GM21526 (cell line): ENCODE measurements around the gene TAPT1.
"Not testable (repeated sequence)": the region's sequence is repeated elsewhere in the genome, so short reads cannot be mapped to it uniquely, and the experiment has no call there.

ENCODE experiments used
- ATAC-seq: cut with Tn5 transposase; IDR thresholded peaks from one replicate; pipeline ENCODE4 v1.9.1; 2021; ENCODE audit warnings: moderate library complexity; ENCODE audit not compliant: unreplicated experiment, low FRiP score

TAPT1 gene

DNA sequence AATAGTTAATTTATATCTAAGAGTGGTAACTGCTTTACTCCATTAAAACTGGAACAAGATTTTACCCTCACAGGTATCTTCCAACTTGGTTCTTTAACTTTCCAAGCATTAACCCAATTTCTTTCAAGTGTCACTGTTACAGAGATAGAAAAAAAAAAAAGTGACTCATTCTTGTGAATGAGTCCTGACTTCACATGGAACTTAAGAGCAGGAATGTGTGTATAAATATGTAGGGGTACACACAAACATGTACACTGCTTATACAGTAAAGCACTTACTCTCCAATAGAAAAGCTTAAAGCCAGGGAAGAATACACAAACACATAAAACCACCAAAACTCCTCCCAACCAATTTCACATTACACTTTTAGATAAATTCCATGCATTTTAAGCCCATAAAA lies 38.8 kb downstream of the TAPT1 start:
- no peak for ATAC-seq

DNA sequence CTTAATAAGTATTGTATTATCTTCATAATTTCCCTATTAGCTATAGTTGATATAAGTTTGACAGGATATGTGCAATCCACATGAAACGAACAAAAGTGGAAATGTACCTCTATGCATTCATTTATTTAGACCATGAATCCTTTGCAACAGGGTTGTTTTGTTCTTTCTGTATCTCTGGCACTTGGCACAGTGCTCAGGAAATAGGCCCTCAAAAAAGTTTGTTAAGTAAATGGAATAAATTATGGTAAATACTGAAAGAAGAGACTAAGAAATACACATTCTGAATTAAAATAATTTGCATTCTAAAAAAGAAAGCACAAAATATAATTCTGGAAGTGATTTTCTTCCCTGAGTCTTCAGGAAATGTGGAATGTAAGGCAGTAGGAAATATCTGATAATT lies 39.3 kb downstream of the TAPT1 start:
- ATAC-seq, result no peak

DNA sequence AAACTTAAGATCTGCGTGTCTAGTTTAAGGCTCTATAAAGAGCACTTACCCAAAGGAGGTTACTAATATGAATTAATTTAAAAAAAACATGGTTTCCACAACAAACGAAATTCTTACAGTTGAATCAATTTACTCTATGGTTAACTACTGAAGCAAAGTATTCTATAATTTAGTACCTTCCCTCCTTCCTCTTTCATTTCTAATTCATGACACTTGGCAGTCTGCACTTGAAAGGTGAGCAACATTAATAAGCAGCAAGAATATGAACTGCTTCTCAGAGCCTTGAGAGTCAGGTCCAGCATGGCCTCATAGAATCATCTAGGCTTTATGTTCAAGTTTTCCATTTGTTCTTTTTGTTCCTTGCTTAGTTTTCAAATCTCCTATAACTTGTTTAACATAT lies 42.7 kb downstream of the TAPT1 start:
- no peak for ATAC-seq

DNA sequence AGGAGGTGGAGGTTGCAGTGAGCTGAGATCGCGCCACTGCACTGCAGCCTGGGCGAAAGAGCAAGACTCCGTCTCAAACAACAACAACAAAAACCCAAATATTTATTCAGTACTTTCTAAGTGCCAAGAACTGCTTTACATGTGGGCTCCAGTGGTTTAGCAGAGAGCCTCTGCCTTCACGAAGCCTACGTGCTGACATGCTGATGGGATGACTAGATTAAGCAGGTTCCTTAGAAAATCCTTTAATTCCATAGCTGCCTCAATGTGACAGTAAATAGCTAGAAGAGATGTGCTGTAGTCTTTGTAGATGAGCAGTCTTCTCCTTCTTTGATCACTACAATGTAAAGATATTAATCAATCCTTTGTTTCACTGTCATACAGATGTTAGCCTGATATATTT lies 49.6 kb downstream of the TAPT1 start:
- no peak for ATAC-seq

DNA sequence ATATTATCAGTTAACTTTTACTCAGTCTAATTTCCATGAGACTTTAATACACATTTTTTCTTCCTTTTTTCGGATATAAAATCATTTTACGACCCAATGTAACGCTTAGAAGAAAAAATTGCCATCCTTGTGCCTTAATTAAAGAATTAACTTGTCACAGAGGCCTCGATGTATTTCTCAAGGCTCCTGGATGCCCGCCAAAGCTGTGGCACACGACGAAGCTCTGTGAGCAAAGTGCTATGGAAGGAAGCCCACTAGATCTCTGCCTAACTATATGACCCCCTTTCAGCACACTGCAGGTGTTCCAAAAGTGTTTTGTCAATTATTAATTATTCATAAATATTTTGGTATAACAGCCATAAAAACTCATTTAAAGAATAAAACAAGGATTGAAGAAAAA lies 54.4 kb downstream of the TAPT1 start:
- no peak for ATAC-seq

DNA sequence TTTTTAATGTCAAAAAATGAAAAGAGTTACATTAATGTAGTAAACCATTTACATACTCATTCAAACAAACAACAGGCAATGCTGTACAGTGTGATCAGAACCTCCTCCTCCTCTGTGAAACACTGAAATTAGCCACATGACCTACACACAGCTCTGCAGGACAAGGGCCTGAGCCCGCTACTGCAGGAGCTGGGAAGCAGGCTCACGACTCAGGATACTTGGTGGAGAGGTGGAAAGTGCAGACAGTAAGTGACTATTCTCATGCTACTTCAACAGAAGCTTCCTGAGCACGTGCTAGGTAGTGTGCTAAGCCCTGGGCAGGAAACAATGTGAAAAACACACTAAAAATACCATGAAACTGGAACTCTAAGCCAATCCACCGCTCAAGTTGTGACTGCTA lies 56.8 kb downstream of the TAPT1 start:
- ATAC-seq, result no peak

DNA sequence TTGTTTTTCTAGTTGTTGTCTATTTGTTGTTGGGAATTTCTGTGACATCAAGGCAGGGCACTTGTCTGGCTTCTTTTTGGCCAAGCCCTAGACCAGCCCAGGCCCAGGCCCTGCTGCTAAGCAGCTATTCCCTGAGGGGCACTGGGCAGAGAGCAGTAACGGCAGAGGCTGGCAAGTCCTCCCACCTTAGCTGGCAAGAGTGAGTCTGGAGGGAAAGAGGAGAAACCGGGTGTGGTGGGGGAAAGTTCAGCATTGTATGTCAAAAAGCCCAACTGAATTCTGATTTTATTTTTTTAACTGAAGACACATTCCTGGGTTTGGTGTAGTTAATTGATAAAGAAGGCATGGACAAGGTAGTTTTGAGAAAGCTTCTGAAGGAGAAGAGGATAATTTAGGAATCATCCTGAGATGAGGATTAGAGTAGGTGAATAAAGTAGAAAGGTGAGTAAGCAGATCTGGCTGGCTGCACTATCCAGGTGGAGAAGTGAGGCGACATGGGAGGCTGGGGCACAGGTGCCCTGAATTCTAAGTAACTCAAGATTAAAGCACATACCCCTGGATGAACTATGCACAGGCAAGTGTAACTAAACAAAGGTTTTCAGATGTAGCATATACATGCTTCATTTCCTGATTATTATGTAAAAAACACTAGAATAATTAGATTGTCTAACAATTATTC lies 57.4 kb downstream of the TAPT1 start:
- ATAC-seq, result no peak

DNA sequence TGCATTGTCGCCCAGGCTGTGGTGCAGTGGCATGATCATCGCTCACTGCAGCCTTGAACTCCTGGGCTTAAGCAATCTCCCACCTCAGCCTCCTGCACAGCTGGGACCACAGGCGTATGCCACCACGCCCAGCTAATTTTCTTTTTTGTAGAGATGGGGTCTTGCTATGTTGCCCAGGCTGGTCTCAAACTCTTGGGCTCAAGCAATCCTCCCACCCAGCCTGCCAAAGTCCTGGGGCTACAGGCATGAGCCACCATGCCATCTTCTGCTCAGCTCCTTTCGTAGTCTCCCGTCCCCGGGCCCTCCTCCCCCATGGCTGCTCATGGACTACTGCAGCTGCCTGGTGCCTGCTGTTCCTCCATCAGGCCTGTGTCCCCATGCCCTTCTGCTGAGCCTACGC lies 58.1 kb downstream of the TAPT1 start:
- ATAC-seq, result no peak

DNA sequence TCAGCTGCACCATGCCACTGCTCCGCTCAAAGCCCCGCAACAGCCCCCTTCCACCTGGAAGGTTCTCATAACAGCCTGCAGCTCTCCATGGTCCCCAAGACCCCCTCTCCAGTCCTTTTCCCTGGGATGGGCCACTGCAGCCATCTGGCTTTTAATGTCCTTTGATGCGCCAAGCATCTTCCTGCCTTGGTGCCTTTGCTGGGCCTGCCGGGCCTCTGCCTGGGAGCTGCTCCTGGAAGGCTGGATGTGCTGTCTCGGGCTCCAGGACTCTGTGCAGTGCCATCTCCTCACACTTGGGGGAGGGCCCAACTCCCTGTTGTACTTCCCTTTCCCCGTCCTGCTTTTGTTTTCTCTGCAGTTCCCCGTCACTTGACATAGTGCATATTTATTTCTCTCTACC lies 60.3 kb downstream of the TAPT1 start:
- ATAC-seq, result no peak

DNA sequence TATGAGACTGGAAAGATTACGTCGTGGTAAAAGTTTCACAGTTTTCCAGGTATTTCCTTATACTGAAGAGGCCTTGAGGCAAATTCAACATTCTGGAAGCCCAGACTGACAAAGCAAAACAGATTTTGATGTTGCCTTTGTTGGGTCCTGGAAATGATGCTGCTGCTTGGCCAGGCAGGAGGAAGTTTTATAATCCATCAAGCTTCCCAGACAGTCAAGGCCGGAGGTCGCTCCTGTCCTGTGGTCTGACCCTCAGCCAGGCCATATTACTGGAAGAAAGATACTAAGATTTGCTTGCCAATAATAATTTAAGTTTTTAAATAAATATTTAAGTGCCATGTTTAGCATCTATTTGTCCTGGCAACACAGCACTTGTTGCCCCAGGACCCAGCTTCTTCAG lies 63.4 kb downstream of the TAPT1 start:
- no peak for ATAC-seq

DNA sequence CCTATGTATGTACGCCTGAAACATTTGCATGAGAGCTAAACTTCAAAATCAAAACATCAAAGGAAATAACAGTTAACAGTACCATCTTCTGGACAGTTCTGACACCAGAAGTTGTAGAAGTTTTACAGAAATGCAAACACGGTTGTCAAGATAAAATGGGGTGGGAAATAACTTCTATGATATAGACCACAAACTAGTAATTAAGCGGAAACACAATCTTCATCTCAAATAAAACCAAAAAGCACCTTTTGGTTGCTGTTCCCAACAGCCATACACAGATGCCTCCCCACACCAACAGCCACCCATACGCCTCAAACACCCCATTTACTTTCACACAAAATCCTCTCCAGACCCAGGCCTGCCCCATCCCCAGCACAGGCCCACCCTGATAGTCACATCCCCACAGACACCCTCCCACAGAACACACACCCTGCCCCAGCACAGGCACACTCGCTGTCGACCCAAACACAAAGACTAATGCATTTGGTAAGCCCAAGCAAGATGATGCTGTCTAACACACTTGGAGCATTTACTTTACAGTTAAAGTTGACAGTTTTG lies 64.3 kb downstream of the TAPT1 start:
- ATAC-seq, result no peak

DNA sequence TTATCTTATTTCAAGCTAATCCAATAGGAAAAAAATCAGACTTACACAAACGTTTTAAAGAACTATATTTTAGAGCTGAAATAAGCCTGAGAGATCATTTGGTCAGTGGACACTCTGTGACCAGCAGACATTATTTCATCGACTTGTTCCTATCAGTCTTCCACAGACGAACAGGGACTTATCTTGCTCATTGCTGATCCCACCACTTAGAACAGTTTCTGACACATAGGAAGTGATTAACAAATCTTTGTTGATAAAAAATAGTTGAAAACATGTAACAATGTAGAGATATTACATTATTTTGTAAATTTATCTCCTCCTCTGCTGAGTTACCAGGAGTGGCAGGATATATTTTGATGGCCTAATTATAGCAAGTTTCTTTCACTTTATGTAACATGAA lies 65.8 kb downstream of the TAPT1 start:
- no peak for ATAC-seq

DNA sequence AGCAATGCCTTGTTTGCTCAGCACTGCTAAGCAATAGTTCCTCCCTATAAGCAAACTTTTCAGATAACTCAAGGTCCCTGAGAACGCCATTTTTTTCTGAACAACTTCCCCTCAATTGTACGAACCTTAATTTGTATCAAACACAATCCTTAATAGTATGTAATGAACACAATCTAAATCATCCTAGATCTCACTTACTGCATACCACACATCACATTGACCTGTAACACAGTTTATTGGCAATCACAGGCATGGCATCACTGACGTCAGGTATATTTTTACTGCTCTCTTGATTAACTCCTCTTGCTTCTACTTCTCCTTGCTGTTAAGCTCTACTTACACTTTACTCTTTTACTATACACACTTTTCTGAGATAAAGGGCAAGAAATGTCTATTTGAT lies 67.0 kb downstream of the TAPT1 start:
- no peak for ATAC-seq

DNA sequence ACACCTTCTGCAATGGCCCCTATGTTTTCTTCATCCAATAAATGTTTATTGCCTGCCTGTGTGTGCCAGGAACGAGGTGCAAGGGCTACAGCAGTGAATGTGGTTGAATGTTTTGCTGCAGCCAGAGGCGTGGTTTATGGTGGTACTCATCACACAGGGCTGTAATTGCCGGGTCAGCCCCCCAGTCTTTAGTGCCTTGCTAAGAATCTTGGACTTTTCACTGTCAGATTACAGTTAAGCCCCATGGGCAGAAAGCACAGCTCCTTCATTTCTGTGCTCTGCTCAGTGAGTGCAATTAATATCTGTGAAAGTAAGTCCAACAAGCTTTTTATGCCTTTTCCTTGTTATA lies 67.8 kb downstream of the TAPT1 start:
- no peak for ATAC-seq

DNA sequence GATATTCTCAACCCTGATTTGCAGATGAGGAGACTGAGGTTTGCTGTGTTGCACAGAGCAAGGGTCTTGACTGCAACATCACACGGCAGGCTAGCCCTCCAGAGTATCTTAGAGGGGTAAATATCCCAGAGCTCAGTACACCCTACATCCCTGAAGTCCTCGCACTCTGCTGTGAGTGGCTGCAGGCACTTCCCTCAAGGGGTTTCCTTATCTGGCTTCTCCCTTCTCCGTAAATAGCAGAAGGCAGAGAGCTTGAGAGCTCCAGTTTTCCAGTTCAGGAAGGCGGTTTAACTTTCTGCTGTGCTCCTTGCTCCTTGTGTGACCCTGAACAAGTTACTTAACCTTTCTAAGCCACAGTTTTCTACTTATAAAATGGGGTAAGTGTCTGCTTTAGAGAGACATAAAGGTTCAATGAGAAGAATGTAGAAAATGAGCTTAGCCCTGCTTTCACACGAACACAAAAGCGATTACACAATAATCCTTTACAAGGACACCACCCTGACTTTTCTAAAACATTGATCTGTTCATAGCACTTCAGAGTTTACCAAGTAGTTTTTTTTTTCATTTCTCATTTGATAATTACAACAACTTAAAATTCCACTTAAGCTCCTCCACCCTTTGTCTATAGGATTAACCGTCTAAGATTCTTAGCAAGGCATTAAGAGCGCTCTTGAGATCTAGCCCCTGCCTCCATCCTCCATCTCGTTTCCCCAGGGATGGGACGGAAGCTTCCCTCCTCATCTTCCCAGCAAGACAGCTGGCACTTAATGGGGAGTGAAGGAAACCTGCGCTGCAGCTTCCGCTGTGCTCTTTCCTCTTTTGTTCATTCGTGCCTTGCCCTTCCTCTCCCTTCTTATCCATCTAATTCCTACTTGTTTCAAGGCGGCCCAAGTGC lies 68.4 kb downstream of the TAPT1 start:
- ATAC-seq, result no peak

DNA sequence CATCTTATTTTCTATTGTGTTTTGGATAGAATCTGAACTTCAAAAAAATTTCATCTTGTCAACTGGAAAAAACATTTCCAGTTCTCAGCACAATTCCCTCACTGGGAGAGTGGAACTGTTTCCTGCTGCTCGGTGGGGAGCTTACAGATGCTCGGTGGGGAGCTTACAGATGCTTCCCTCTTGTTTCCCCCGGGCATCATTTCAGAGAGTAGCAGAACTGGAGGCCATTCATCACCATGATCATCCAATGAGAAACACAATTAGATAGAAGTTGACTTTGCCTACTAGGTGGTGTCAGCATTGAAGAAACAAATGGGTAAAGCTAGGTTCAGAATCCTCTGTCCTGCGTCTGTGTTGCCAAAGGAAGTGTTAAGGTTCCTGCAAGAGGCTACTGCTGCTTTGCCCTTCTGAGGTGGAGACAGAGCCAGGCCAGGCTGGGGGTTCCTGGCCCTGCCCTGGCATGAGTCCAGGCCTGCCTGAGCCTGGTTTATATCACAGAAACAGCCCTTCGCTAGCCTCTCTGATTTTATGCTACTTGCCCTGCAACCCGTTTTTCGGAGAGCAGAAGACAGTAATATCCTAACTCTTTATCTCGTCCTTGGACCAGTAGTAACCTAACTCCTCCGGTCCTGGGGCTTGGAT lies 70.6 kb downstream of the TAPT1 start:
- ATAC-seq, result no peak

DNA sequence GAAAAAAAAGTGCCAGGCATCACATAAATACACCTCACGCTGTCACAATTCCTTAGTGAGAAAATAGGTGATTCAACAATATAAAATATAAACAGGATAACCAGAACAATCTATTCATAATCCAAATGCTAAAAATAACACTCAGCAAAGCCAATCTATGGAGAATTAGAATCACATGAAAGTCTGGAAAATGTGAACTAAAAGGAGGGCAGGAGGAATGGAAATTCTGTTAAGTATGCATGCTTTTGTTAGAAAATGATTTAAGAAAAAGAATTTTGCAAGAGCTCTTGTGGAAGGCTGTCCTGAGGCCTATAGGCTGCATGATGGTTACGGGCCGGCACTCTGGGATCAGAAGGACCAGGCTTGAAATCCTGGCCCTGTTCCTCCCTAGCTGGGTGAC lies 71.8 kb downstream of the TAPT1 start:
- ATAC-seq, result no peak

DNA sequence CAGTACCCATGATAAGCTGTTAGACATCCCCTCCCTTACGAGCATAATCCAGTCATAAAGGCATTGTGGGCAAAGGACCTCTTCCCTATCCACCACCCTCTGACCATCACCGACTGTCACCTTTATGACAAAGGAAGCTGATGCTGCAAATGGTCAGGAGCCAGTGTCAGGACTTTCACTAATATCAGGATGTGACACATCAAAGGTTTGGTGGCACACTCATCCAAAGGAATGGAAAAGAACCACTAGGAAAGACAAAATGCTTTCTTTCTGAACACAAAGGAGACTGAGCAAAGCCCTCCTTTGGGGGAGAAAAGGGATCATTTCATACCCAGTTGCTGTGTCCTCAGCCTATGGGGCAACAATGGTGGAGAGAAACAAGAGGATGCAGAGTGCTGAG lies 75.6 kb downstream of the TAPT1 start:
- ATAC-seq, result no peak

DNA sequence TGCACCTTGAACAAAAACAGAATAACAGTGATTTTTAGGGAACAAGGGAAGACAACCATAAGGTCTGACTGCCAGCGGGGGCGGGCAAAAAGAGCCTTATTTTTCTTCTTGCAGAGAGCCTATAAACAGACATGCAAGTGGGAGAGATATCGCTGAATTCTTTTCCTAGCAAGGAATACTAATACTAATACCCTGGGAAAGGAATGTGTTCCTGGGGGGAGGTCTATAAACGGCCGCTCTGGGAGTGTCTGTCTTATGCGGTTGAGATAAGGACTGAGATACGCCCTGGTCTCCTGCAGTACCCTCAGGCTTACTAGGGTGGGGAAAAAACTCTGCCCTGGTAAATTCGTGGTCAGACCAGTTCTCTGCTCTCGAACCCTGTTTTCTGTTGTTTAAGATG lies 81.4 kb downstream of the TAPT1 start:
- not testable (repeated sequence) for ATAC-seq

DNA sequence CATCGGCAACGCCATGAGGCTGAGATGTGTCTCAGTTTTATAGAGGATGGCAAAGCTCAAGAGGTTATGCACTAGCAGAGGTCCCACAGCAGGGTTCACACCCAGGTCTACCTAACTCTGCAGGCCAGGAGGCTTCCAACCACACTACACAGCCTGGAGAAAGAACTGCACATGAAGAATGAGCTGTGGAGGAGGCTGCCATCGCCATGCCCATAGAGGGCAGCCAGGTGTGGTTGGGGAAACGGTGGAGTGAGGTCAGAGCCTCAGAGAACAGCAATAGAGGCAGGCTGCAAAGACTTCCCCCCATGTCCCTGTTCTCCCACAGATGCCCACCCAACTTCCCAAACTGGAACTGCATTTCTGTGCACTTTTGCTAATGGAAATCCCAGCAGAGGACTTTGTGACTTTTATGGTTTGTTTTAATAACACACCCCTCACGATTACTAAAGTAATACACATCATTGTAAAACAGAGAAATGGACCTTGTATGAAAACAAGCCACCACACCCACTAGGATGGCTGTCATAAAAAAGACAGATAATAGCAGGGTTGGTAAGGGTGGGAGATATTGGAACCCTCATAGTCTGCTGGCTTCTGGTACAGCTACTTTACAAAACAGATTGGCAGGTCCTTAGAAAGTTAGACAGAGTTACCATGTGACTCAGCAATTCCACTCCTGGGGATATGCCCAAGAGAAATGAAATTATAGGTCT lies 83.5 kb downstream of the TAPT1 start:
- no peak for ATAC-seq

DNA sequence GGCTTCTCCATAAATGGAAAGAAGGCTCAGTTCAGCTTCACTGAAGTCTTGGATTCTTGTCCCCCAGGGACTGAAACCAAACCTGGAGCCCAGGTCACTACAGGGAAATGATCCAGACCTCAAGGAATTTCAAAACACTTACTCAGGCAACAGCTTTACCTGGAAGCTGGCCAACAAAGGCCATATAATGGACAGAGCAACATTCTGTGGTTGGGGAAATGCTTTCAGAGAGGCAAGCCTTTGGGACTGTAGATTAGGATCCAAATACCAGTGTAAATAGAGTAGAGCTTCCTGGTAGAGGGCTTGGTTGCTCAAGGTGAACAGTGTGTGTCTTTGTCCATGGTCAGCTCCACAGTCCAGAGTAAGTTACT lies 85.4 kb downstream of the TAPT1 start:
- no peak for ATAC-seq
